HPDE6-E6E7 (cell line): ENCODE results near the gene PKP1.

Source experiments
- DNase-seq: peaks from one replicate; pipeline ENCODE4 v3.0.0; 2011; ENCODE audit warnings: missing footprints; ENCODE audit errors: extremely low spot score

The PKP1 gene

DNA sequence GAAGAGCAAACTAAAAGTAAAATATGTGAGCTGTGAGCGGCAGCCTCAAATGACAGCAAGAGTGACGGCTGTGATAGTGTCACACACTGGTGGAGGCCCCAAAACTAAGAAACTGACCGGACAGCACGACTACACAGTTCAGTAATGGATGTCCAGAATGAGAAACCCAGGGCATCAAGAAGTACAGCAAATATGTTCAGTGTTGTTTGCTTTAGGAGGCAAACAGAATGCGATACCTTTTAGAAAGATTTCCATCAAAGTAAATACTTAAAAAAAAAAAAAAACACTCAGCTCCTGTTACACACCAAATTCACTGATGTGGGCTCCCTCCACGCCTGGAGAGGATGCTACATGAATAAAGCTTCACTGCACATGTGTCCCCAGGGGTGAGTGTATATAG is 1.1 kb upstream of the PKP1 start:
- DNase-seq = no peak

- DNase-seq = no peak
Observed at GRCh38 chr1:201283836-201284553, 689 bp downstream of the PKP1 start.

DNA sequence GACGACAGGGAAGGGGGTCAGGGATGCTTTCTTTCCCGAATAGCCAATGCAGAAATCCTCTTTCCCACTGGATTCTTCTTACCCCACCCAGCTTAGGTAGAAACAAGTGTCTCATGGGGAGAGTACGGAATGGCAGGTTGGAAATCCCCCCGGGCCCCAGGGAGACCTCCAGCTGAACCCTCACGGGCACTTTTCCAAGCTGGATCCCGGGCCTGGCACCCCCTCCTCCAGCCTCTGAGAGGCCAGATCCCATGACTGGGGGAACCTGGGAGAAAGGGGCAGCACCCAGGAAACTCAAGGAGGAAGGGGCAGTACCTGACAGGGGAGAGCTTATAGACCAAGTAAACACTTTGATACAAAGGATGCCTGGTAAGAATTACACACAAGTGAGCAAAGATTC is 1.3 kb downstream of the PKP1 start:
- DNase-seq = no peak

DNA sequence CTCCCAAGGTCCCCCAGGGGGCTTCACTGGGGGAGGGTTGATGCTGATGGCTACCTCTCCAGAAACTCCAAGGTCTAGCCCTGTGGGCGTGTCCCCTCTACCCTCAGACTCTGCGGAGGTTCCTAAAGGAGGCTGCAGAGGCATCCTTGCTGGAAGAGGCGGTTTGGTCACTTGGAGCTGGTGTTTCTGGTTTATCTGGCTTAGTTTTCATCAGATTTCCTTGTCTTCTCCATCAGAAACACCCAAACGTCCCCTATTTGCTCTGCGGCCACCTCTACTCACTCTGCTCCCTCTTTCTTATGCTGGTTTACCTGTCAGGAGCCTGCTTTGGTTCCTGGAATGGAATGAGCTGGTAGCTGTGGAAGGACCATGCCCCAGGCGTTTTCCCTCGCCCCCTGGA is 2.5 kb downstream of the PKP1 start:
- no peak for DNase-seq

GRCh38 chr1:201286445-201286844 is 3.1 kb downstream of the PKP1 start:
- DNase-seq = no peak

DNA sequence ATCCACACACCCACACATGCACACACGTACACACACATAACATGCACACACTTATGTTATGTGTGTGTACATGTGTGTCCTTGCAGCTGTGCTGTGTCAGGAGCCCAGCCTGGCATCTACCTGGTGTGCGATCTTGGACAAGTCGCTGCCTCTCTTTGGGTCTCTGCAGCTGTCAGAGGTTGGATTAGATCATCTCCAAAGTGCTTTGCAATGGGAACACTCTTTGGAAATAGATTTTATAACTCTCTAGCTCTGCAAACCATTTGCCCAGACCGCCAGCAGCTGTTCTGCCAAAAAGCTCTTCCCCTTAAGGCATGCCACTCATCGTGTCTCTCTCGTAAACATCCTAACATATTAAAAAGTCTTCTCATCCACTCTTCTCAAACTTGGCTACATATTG is 4.7 kb downstream of the PKP1 start:
- DNase-seq = no peak

- no peak for DNase-seq
Observed at GRCh38 chr1:201288765-201289164, 5.5 kb downstream of the PKP1 start.

GRCh38 chr1:201290551-201290950 is 7.2 kb downstream of the PKP1 start:
- no peak for DNase-seq

GRCh38 chr1:201291916-201292315 is 8.6 kb downstream of the PKP1 start:
- DNase-seq = no peak

DNA sequence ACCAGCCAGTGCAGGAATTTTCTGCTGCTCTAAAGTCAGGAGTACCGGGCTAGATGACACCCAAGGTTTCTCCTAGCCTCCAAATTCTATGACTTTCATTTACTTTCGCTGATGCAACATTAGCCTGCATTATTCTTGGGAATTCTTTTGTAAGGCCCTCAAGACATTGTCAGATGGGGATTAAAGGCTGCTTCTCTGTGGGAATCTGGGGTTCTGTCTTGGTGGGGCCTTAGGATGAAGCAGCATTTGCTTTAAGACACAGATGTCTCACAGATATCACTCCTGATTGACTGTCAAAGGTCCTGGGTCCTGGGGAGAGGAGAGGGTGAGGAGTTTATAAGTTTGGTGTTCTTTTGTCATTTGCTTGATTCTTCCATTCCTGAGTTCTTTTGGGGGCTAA is 11.6 kb downstream of the PKP1 start:
- DNase-seq = no peak

- DNase-seq = no peak
Observed at GRCh38 chr1:201295346-201295745, 12.0 kb downstream of the PKP1 start.

- DNase-seq = peak; percentile 84
Observed at GRCh38 chr1:201295861-201296260, 12.6 kb downstream of the PKP1 start.

DNA sequence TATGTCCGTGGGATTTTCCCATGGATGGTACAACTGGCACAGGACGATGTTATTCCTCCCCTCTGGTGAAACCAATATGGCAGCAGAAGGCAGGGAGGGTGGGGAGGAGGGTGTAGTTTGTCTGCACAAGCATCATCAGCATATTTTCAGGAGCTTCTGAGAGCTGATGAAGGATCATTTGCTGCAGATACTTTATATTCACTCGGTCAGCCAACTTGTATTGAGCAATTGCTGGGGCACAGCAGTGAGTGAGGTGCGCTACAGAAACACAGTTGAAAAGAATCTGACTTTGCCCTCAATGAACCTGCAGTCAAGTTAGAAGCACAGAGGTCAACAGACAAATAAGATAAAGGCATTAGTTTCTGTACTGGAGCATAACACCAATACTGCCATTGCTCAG is 13.0 kb downstream of the PKP1 start:
- DNase-seq = no peak

GRCh38 chr1:201298396-201299381 is 15.4 kb downstream of the PKP1 start:
- no peak for DNase-seq

- DNase-seq = no peak
Observed at GRCh38 chr1:201299968-201300367, 16.7 kb downstream of the PKP1 start.

DNA sequence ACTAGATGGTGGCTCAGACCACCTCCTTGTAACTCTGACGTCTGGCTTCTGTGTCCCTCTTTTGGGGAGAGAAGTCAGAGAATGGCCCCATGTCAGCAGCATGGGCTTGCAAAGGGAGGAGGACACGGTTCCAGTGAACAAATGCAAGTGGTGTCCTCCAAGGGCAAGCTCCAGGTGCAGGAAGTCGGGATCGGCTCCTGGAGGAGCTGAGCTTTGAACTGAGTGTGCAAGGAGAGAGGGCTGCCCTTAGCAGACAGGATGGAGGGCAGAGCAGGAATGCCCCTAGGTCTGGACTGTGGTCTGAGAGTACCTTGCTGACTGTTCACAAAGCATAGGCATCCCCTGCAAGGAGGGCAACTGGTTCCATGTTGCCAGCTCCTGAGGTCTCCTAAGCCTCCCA is 17.3 kb downstream of the PKP1 start:
- no peak for DNase-seq

- DNase-seq = no peak
Observed at GRCh38 chr1:201302163-201303152, 19.2 kb downstream of the PKP1 start.

DNA sequence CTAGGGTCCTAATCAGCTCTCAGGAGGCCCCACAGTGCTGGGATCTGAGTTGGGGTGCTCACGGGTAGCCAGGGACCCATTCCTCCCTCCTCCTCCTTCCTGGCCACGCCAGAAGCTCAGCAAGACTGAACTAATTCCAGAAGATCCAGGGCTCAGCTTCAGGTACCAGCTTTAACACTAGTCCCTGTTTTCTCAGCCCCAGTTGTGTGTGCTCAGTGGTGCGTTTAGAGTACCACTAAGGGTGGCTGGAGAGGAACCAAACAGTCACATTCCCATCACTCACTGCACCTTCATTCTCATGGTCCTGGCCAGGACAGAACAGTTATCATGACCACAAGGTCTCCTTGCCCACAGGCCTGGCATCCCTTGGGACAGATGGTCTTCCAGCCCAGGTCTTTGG is 20.8 kb downstream of the PKP1 start:
- no peak for DNase-seq

- DNase-seq = no peak
Observed at GRCh38 chr1:201305815-201306214, 22.5 kb downstream of the PKP1 start.

DNA sequence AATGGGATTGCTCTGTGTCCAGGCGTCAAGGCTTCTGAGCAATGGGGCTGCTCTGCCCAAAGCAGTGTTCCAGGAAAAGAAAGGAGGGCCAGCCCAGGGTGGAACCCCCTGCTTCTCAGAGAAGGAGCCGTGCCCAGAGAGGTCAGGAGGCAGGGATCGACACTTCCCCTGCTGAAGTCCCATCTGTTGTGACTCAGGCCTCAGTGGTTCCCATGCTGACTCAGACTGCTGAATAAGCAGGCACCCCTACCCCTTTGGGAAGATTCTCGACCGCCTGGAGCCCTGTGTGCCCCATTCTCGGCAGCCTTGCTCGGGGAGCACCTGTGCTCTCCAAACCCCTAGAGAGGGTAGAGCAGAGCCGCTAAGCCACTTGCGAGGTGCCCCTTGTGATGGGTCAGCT is 23.9 kb downstream of the PKP1 start:
- no peak for DNase-seq

DNA sequence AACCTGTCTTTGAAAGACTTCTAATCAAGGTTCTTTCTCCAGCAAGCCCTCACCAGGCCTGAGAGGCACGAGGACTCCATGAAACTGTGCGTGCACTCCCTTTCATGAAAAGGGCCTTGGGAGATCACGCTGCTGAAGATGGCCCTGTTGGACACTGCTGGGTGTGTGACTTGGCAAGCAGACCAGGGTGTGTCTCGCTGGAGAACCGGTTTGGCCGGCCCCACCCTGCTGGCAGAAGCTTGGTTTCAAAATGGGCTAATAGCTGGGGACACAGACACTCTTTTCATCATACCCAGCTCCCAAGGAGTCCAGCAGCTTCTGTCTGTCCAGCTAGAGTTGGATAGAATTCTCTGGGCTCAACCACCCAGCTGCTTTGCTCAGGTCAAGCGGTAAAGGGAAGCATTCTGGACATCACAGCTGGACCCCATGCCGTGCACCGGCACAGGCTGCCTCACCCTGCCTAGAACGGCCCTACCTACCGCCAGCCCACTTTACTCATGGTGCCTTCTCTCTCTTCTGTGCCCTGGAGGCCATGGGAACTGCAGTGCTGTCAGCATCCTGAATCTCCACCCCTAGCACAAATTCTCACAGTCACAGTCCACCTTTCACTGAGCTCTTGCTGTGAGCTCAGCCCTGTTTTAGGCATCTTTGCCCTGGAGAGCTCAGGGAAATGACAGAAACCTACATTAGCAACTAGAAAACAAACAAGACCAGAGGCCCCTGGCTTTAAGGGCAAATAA is 24.6 kb downstream of the PKP1 start:
- no peak for DNase-seq
